Measurements from ENCODE around the gene EPHA1. TPM values are rescaled to one million over a fixed set of nuclear protein-coding genes. Genes with fewer than 3 reads are reported as not detected.
A peak's percentile ranks its signal among the peaks of the same experiment; 100 is the strongest.

The EPHA1 gene
- polyA plus RNA-seq, 1 of the 3 experiments (the other 2 are of a cell fraction), result 0.49 TPM

DNA sequence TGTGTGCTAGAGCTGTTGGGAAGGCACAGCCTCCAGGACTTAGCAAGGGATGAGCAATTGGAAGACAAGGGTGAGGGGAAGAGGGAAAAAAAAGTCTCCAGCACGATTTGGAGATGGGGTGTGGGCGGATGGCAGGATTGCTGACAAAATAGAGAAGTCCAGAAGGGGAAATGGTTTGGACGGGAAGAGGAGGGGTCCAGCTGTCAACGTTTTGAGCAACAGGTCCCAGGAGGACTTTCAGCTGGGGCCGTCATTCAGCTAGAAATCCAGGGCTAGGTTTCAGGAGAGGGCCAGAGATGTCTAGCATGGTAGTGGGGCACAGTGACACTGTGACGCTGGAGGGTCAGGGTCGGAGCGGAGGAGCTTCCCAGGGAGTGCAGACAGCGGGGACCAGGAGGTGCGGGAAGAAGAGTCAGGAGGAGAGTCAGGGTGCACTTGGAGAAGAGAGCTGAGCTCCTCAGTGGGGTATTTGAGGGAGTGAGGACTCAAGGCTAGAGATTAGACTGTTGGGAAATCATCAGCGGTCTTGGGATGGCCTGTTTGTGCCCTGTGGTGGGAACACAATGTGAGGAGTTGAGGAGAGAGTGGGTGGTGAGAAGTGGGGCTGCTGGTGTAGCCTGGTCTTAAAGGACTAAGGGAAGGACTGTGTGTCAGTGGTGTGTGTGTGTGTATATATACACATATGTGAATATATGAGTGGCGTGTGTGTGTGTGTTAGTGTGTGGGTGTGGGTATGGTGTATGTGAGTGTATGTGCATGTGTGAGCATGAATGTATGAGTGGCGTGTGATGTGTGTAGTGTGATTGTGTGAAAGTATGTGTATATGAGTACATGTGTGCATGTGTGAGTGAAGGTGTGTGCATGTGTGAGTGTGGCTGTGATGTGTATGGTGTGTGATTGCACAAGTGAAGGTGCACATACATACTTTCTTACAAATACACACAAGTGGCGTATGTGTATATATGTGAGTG, 23.7 kb downstream of the EPHA1 start:
- Histone ChIP-seq H3K9me2 (no peaks in the 10 kb centered on the region), H3K27me3 (ENCODE audit: insufficient read depth) (no peaks in the 10 kb centered on the region), H3K9ac (peak overlapping the region; percentile 99), H3K4me3 (ENCODE audit: low read depth in 2 of 2, low read length in 1 of 2) (peak overlapping the region; percentile 79 to 99; a peak in 3 of 4 replicates), H3F3A (replicated peaks; ENCODE audit: insufficient read depth) (peaks cover 50% of the 10 kb centered on the region), H2AFZ (ENCODE audit: low read depth) (no peak overlapping the region), H3K4me1 (ENCODE audit: control insufficient read depth in 1 of 2, insufficient read depth in 2 of 2, low read depth in 1 of 2, low read length in 1 of 2) (peaks cover 18 to 51% of the 10 kb centered on the region in 2 experiments; a peak in 3 of 4 replicates), H3K79me2 (ENCODE audit: insufficient read depth) (peaks cover 92% of the 10 kb centered on the region), H3K9me3 (no peaks in the 10 kb centered on the region), H3K4me2 (peak overlapping the region; percentile 100), H3K27ac (ENCODE audit: low read depth in 2 of 2, low read length in 1 of 2) (peak overlapping the region in 1 of 2 experiments; percentile 100; a peak in 2 of 4 replicates), H3K36me3 (replicated peaks in 1 of 2; ENCODE audit: control insufficient read depth in 1 of 2, insufficient read depth in 2 of 2, low read length in 1 of 2) (peaks cover 49 to 72% of the 10 kb centered on the region in 2 experiments), H4K20me1 (ENCODE audit: insufficient read depth) (peaks cover 81% of the 10 kb centered on the region)
- no peak for DNase-seq
- ChIA-PET CTCF (interaction anchor here (0.8 to 2.8 kb wide), 3 partner anchors 32 to 574 kb away, joined by 3 to 13 read pairs (median 3); no protein-coding TSS in a partner anchor), POLR2A (interaction anchor here (0.6 kb wide), 1 partner anchor 739 kb away, joined by 5 read pairs; no protein-coding TSS in a partner anchor)
- 78% methylated on average over 14 of the region's 14 CpGs for WGBS (ENCODE audit: low lambda C conversion rate)
- TF ChIP-seq NFIC (IDR thresholded peaks at IDR 0.05; ENCODE audit: borderline replicate concordance), result no peak
- peak; percentile 3 for TF ChIP-seq POLR2AphosphoS5 (IDR thresholded peaks at IDR 0.05; ENCODE audit: low read depth, low read length)

DNA sequence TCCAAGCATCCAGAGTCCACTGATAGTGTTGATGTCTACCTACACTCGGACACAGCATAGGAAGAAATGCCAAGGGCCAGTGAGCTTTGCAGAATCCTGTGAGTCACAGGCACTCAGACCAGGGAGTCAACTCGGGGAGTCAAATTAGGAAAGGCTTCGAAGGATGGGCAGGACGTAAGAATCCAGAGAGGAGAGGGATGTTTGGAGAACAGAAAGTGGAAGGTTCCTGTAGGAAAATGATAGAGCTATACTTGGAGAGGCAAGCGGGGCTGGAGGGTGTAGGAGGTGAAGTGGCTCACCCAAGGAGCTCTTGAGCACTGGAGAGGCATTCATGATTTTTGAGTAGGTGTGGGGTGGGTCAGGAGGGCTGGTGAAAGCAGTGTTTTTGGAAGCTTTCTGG, 24.5 kb downstream of the EPHA1 start:
- H3K79me2 ChIP-seq (ENCODE audit: insufficient read depth), result peaks cover 98% of the 10 kb centered on the region
- H3K27me3 ChIP-seq (ENCODE audit: insufficient read depth), result no peaks in the 10 kb centered on the region
- peaks cover 42% of the 10 kb centered on the region for H3F3A ChIP-seq (replicated peaks; ENCODE audit: insufficient read depth)
- no peaks in the 10 kb centered on the region for H3K9me3 ChIP-seq
- no peak overlapping the region for H2AFZ ChIP-seq (ENCODE audit: low read depth)
- 38% methylated on average over 5 of the region's 5 CpGs for WGBS (ENCODE audit: low lambda C conversion rate)
- ChIA-PET POLR2A (no interaction called here), CTCF (interaction anchor here (0.8 to 5.8 kb wide), 5 partner anchors 10 to 744 kb away, joined by 3 to 38 read pairs (median 3); no protein-coding TSS in a partner anchor)
- no peak for TF ChIP-seq CHD2 (IDR thresholded peaks at IDR 0.05; ENCODE audit: low read length, partially characterized antibody)
- TF ChIP-seq FOSL2 (IDR thresholded peaks at IDR 0.05; ENCODE audit: borderline replicate concordance, low read depth), result peak; percentile 49; the same call in 1 of the 2 replicates
- peak; percentile 27; the same call in 1 of the 2 replicates for TF ChIP-seq JUND (IDR thresholded peaks at IDR 0.05)
- TF ChIP-seq, protein P1, sequence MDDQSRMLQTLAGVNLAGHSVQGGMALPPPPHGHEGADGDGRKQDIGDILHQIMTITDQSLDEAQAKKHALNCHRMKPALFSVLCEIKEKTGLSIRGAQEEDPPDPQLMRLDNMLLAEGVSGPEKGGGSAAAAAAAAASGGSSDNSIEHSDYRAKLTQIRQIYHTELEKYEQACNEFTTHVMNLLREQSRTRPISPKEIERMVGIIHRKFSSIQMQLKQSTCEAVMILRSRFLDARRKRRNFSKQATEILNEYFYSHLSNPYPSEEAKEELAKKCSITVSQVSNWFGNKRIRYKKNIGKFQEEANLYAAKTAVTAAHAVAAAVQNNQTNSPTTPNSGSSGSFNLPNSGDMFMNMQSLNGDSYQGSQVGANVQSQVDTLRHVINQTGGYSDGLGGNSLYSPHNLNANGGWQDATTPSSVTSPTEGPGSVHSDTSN (IDR thresholded peaks at IDR 0.05), result peak; percentile 3; the same call in 1 of the 2 replicates
- TF ChIP-seq, protein P2, sequence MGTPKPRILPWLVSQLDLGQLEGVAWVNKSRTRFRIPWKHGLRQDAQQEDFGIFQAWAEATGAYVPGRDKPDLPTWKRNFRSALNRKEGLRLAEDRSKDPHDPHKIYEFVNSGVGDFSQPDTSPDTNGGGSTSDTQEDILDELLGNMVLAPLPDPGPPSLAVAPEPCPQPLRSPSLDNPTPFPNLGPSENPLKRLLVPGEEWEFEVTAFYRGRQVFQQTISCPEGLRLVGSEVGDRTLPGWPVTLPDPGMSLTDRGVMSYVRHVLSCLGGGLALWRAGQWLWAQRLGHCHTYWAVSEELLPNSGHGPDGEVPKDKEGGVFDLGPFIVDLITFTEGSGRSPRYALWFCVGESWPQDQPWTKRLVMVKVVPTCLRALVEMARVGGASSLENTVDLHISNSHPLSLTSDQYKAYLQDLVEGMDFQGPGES (IDR thresholded peaks at IDR 0.05; ENCODE audit: low read depth, low read length), result no peak
- TF ChIP-seq, protein P3, sequence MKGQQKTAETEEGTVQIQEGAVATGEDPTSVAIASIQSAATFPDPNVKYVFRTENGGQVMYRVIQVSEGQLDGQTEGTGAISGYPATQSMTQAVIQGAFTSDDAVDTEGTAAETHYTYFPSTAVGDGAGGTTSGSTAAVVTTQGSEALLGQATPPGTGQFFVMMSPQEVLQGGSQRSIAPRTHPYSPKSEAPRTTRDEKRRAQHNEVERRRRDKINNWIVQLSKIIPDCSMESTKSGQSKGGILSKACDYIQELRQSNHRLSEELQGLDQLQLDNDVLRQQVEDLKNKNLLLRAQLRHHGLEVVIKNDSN (IDR thresholded peaks at IDR 0.05; ENCODE audit: borderline replicate concordance, low read depth), result no peak
- H3K27ac ChIP-seq (ENCODE audit: low read depth in 2 of 2, low read length in 1 of 2), result peak overlapping the region; percentile 6 to 100; a peak in 3 of 4 replicates
- H3K4me3 ChIP-seq (ENCODE audit: low read depth in 2 of 2, low read length in 1 of 2), result peak overlapping the region; percentile 79 to 99; a peak in 3 of 4 replicates
- peaks cover 41 to 64% of the 10 kb centered on the region in 2 experiments for H3K36me3 ChIP-seq (replicated peaks in 1 of 2; ENCODE audit: control insufficient read depth in 1 of 2, insufficient read depth in 2 of 2, low read length in 1 of 2)
- no peaks in the 10 kb centered on the region for H3K9me2 ChIP-seq
- peak overlapping the region; percentile 99 for H3K9ac ChIP-seq
- peak overlapping the region; percentile 100 for H3K4me2 ChIP-seq
- peaks cover 23 to 48% of the 10 kb centered on the region in 2 experiments; a peak in 3 of 4 replicates for H3K4me1 ChIP-seq (ENCODE audit: control insufficient read depth in 1 of 2, insufficient read depth in 2 of 2, low read depth in 1 of 2, low read length in 1 of 2)
- no peak for DNase-seq
- peaks cover 73% of the 10 kb centered on the region for H4K20me1 ChIP-seq (ENCODE audit: insufficient read depth)
